Measurements from ENCODE around the gene UROD. TPM values are rescaled to one million over a fixed set of nuclear protein-coding genes. Genes with fewer than 3 reads are reported as not detected.

Gene UROD
- total RNA-seq, 2 donors from 2014 or later: 149 to 176 TPM

DNA sequence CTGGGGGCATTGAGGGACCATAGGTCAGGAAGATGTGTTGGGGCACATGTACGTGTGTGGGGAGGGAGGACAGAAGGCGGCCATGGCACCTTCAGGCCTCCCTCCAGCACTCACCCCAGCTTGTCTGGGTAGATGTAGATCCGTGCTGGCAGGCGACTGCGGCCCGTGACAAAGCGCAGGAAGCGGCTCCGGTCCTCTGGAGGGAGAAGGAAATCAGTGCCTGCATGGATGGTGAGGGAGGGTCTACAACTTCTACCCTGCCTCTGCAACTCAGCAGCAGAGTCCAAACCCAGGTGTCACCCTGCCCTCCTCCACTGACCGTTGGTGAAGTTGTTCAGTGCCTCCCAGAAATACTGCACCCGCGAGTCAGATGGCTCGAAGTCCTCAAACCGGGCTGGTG, 8.3 kb upstream of the UROD start:
- no peak for ATAC-seq
- DNase-seq (ENCODE audit: low spot score in 2 of 2): no peak
- Mint-ChIP-seq H3K9me3 (no peaks in the 10 kb centered on the region), H3K36me3 (peaks cover 0 to 4% of the 10 kb centered on the region in 2 donors), H3K27ac (peak overlapping the region in 1 of 2 donors; percentile 53)

DNA sequence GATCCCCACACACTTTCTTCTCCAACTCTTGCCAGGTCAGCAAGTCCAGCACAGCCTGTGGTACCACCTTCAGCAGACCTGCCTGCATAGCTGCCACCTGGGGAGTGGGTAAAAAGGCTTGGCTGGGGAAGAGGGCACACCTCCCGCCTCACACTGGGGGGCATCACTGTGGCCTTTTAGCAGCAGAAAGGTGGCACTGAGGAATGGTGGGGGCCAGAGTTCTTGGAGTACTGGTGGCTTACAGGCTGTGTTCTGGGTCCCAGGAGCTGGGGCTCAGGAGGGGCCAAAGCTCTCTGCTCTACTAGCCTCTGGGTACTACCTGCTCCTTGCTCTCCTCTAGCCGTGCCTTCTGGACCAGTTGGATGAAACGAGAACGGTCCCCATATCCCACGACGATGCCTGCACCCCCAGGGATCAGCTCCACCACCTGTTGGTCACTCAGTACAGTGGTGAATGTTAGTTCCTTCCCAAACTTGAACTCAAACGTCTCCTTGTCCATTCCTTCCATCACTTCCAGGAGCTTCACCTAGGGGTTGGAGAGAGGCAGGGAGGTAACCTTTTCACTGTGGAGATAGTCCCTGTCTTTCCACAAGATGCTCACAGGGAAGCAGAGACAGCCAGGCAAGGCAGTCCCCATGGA, 7.7 kb upstream of the UROD start:
- Mint-ChIP-seq H3K9me3 (no peaks in the 10 kb centered on the region), H3K36me3 (peaks cover 0 to 4% of the 10 kb centered on the region in 2 donors), H3K27ac (peak overlapping the region in 1 of 2 donors; percentile 82)
- DNase-seq (ENCODE audit: low spot score in 2 of 2) (no peak), ATAC-seq (no peak)

DNA sequence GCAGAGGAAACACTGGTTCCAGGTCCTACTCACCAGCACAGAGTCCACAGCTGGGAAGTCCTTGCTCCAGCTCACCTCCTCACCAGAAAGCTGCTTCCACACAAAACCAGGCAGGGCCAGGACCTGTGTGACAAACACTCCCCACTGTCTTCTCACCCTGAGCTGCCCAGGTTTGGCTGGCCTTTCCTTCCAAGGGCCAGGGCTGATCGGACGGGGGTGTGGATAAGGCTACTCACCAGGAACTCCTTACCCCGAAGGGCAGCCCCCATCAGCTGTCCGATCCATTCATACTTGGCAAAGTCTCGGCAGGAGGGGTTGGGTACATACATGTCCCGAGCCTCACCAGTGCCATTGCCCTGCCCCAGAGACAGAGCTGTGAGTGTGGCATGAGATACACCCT, 6.3 kb upstream of the UROD start:
- Mint-ChIP-seq H3K27ac (peak overlapping the region in 1 of 2 donors; percentile 82), H3K36me3 (peaks cover 0 to 4% of the 10 kb centered on the region in 2 donors), H3K9me3 (no peaks in the 10 kb centered on the region)
- DNase-seq (ENCODE audit: low spot score in 2 of 2) (no peak), ATAC-seq (no peak)

DNA sequence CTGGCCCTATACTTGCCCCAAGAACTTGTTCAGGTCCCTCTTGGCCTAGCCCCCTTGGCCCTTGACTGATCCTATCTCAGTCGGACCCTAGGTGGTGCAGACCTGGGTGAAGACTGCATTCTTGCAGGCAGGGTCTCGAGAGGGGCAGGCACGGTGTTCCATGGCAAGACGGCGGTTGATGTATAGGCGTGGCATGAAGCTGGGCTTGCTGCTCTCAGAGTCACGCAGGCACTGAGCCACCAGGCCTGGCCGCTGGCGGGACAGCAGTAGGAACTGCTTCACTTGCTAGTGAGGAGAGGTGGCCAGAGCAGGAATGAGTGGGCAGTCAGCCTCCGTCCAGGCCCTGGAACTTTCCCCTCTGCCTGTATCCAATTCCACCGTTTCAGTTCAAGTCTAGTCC, 4.7 kb upstream of the UROD start:
- ATAC-seq: no peak
- Mint-ChIP-seq H3K36me3 (peaks cover 0 to 4% of the 10 kb centered on the region in 2 donors), H3K27ac (no peak overlapping the region), H3K9me3 (no peaks in the 10 kb centered on the region)
- no peak for DNase-seq (ENCODE audit: low spot score in 2 of 2)

DNA sequence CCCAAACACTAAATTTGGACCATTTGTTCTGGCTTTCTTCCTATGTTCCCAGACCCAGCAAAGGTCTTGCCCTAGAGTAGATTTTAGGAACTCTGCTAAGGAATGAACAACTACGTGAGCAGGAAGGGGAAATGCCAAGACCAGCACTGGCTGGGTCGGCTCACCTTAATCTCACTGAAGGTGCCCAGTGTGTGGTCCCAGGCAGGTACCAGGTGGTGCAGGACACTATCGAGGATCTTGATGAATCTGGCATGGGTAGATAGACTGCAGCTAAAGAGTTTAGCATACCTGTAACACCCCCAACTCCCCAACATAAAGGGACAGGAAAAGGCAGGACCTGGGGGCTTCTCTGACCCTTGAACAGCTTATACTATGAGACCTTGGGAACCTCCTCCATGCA, 4.0 kb upstream of the UROD start:
- DNase-seq (ENCODE audit: low spot score in 2 of 2) (no peak), ATAC-seq (no peak)
- no peaks in the 10 kb centered on the region for H3K9me3 Mint-ChIP-seq
- H3K27ac Mint-ChIP-seq: no peak overlapping the region
- no peaks in the 10 kb centered on the region for H3K36me3 Mint-ChIP-seq

DNA sequence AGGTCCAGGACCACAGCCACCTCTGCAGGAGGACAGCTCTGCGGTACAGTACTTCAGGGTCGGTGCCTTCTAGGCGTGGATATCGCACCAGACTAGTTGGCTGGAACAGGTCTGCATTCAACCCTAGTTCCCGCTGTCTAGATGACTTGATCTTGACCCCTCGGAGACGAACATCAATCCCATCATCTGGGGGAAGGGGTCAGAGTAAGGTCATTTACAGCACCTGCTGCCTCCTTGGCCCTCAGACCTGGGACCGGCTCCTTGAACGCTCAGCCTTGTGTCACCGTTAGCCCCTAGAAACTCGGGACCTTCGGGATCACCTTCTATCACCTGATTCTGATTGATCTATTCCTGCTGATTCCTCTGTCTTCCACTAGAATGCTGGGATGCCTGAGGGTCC, 3.5 kb upstream of the UROD start:
- Mint-ChIP-seq H3K9me3 (no peaks in the 10 kb centered on the region), H3K27ac (no peak overlapping the region), H3K36me3 (no peaks in the 10 kb centered on the region)
- DNase-seq (ENCODE audit: low spot score in 2 of 2): no peak
- no peak for ATAC-seq

DNA sequence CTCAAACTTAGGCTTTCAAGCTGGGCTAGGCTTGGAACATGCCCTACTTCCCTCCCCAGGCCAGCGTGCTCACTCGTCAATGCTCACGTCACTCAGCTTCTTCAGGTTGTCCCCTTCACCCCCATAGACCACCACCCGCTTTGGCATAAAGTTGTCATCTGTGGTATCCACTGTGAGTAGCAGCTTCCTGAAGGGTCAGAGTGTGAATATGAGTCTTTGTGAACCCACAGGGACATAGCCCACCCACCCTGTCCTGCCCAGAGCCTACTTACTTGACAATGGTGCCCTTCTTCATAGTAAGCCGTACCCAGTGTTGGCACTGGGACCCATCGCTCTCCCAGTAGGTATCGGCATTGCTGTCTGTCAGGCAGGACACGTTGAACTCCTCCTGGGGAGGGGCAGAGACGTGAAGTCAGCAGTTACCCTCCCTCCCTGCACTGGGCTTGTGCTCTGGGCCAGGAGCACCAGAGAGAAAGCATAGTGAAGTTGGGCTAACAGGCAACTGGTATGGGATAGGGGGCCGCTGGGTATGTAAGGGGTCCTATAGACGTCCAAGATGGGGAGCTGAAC, 2.7 kb upstream of the UROD start:
- no peak for ATAC-seq
- Mint-ChIP-seq H3K36me3 (peaks cover 1 to 3% of the 10 kb centered on the region in 2 donors), H3K27ac (no peak overlapping the region), H3K9me3 (no peaks in the 10 kb centered on the region)
- no peak for DNase-seq (ENCODE audit: low spot score in 2 of 2)

DNA sequence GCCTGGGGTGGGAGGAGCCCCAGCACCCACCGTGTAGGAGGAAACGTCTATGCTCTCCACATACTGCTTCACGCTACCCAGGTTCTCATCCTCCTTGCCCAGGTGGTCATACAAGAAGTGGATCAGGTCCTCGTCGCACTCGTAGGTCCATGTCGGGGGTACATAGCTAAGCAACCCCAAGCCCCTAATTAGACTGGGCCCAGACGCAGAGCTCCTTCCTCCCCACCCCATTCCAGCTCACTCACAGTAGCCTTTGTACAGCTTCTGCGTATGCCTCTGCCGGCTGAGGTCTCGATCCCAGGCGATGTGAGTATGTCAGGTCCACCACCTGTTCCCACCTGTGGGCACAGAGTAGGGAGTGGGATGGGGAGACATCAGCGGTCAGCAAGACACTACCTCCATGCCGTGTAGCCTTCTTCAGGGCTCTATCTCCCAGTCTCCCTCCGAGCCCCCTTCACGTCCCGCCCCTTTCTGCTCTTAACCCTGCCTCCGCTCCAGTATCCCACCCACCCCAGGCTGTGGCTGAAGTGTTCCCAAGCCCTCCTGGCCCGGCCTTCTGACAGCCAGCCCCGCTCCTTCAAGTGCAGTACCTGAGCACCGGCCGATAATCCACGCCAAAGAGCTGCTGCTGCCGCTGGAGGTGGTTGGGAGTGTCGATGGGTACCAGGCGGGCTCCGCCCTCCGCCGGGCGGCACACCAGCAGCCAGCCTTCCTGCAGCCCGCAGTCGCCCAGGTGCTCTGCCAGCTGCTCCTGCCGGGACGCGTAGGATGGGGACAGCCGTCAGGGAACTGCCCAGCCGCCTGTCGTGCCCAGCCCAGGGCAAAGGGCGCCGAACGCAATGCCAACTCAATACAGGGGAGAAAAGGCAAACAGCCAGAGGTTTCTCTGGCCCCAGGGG, 1.8 kb upstream of the UROD start:
- no peak for ATAC-seq
- H3K36me3 Mint-ChIP-seq: peaks cover 10 to 11% of the 10 kb centered on the region in 2 donors
- peak in 1 of 2 donors; percentile 32 for DNase-seq (ENCODE audit: low spot score in 2 of 2)

DNA sequence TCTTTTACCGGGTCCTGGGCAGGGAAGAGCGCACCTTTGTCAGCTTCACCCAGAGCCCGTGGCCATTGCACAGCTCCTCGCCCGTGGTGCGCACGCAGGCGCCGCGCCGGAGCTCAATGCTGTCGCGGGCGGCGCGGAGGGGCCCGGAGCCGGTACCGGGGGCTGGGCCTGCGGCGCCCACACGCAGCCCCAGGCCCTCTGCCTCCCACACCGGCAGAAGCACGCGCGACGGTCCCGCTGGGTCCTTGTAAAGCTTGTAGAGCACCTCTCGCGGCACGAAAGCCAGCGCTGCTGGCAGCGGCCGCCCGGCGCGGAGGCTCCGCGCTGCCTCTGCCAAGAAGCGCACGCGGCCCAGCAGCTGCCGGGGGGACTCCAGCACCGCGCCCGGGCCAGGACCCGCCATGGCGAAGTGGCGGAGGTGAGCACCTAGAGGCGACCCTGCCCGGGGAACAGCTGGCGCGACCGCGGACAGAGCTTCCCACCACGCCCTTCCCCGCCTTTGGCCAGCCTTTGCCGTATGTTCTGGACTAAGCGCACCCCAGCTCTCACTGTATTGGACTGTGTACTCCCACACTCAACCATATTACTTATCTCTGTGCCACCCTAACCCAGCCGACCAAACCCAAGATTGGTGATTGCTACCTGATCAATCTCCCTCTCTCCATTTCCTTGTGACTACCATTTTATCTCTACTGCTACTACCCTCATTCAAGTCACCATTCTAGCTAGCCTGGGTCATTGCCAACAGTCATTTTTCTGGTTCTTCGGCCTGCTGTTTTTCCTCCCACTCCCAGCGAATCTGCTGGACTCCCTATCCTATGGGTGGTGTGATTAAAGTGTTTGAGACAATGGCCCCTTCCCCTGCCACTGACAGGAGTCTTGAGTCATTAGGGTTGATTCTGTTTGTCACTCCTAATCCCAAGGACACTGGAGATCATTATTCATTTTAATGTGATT, 921 bp upstream of the UROD start, which contains the start of gene HECTD3:
TSS of gene HECTD3 (minus strand) at position 470 of the 957 bp plus-strand sequence. CDS start at position 403, 67 bp downstream.
- Mint-ChIP-seq H3K36me3 (peaks cover 12% of the 10 kb centered on the region in 2 donors), H3K9me3 (no peaks in the 10 kb centered on the region), H3K27ac (peak within 1 kb of the TSS; percentile 86 to 89)
- DNase-seq (ENCODE audit: low spot score in 2 of 2): peak; percentile 70 to 78
- ATAC-seq: peak; percentile 78 to 81

More for the DNA sequence above, 1.8 kb upstream of the UROD start:
- H3K9me3 Mint-ChIP-seq: no peaks in the 10 kb centered on the region
- peak overlapping the region in 1 of 2 donors; percentile 28 for H3K27ac Mint-ChIP-seq

DNA sequence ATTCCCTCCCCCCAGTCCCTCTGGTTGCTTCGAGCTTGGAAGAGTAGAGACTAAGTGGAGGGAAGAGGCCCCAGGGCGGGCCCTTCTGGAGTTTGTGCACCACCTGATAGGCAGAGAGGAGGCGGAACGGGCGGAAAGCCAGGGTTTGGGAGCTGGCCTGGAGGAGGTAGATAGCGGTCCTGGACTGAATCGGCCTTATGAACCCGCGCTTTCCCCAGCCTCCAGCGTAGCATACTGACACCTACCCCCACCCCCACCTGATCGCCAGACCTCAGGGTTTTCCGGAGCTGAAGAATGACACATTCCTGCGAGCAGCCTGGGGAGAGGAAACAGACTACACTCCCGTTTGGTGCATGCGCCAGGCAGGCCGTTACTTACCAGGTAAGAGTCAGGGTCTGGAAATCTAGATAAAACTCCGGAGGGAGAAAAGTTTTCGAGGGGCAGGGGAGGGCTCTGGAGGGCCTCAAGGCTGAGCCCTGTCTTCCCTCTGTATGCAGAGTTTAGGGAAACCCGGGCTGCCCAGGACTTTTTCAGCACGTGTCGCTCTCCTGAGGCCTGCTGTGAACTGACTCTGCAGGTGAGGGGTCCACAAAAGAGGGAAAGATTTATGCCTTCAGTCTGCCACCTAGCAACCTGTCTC, 705 bp downstream of the UROD start:
- Mint-ChIP-seq H3K27ac (peak overlapping the region; percentile 86 to 89), H3K9me3 (no peaks in the 10 kb centered on the region), H3K36me3 (peaks cover 12% of the 10 kb centered on the region in 2 donors)
- peak; percentile 25 to 41 for ATAC-seq
- peak in 1 of 2 donors; percentile 45 for DNase-seq (ENCODE audit: low spot score in 2 of 2)

DNA sequence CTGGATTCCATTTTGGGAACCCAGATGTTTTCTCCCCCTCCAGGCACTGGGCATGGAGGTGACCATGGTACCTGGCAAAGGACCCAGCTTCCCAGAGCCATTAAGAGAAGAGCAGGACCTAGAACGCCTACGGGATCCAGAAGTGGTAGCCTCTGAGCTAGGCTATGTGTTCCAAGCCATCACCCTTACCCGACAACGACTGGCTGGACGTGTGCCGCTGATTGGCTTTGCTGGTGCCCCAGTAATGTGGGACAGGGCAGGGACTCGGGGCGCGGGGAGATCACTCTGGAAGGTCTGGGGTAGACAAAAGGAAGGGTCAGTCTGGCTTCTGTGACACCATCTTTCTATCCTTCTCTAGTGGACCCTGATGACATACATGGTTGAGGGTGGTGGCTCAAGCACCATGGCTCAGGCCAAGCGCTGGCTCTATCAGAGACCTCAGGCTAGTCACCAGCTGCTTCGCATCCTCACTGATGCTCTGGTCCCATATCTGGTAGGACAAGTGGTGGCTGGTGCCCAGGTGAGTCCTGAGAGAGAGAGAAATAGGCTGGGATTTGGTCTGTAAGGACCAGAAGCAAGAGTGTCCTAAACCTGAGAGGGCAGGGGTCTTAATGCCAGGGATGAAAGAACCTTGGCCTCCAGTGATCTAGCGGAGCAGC, 1.6 kb downstream of the UROD start:
- DNase-seq (ENCODE audit: low spot score in 2 of 2) (no peak), ATAC-seq (no peak)
- H3K36me3 Mint-ChIP-seq: peaks cover 12% of the 10 kb centered on the region in 2 donors
- peak overlapping the region; percentile 89 for H3K27ac Mint-ChIP-seq
- H3K9me3 Mint-ChIP-seq: no peaks in the 10 kb centered on the region

DNA sequence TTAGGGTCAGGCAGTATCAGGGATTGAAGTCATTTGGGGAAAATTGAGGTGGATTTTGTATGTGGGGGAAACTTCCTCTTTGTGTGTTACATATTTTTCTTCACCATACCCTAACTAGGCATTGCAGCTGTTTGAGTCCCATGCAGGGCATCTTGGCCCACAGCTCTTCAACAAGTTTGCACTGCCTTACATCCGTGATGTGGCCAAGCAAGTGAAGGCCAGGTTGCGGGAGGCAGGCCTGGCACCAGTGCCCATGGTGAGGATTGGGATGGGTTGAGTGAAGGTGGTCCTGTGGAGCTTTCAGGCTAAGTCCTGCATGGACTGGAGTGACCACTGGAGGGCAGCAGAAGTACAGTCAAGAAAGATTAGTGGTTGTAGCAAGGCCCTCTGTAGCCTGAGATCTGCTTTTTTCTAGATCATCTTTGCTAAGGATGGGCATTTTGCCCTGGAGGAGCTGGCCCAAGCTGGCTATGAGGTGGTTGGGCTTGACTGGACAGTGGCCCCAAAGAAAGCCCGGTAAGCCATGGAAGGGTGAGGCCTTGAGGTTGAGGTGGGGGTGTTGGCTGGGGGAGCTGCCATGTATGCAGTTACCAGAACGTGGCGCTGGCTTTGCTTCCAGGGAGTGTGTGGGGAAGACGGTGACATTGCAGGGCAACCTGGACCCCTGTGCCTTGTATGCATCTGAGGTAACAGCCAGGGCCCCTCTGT, 2.4 kb downstream of the UROD start:
- ATAC-seq (peak in 1 of 2 donors; percentile 14), DNase-seq (ENCODE audit: low spot score in 2 of 2) (peak; percentile 72 to 81)
- peak overlapping the region; percentile 49 to 89 for H3K27ac Mint-ChIP-seq
- H3K36me3 Mint-ChIP-seq: peaks cover 12% of the 10 kb centered on the region in 2 donors
- H3K9me3 Mint-ChIP-seq: no peaks in the 10 kb centered on the region

DNA sequence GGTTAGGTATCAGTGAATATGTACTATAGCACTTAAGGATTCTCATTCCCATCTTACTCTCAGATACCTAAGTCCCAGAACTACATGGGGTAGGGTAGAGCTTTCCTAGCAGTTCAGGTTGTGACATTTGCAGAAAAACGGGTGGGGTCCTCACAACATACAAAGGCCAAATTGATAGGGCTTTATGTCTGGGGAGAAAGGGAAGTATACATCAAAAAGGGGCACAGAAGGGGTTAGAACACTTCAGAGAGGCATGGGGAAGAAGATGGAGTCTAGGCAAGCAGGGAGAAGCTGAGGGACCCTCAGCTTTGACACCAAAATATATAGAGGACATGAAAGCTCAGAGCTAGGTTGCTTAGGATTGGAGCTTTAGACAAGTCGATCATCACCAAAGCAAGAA, 3.6 kb downstream of the UROD start:
- Mint-ChIP-seq H3K27ac (no peak overlapping the region), H3K9me3 (no peaks in the 10 kb centered on the region), H3K36me3 (peaks cover 12% of the 10 kb centered on the region in 2 donors)
- ATAC-seq (no peak), DNase-seq (ENCODE audit: low spot score in 2 of 2) (no peak)

DNA sequence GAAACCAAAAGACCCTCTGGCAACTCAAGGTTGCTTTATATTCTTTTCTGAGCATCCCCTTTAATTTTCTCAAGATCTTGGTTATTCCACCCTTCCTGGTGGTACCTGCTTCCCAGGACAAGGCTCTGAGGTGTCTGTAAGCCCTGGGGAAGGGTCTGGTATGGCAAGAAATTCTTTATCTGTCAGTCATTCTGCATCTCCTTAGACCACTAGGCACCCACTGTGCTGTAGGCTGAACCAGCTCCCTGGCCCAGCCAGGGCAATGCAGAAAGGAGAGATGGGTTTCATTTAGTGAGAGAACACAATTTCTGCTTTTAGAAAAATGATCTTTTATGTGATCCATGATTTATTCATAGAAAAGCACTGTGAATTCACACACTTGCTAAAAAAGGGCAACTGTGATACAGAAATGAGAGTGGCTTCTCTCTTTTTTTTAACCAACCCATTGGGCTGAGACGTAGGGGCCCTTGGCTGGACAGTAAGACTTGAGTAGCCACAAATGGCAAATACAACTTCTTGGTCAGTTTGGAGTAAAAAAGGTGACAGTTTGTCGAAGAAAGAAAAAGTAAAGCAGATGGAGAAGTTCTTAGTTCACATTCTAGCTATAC, 4.1 kb downstream of the UROD start:
- ATAC-seq: no peak

More for the DNA sequence above, 4.1 kb downstream of the UROD start:
- no peak for DNase-seq (ENCODE audit: low spot score in 2 of 2)
- no peaks in the 10 kb centered on the region for H3K9me3 Mint-ChIP-seq
- H3K27ac Mint-ChIP-seq: no peak overlapping the region
- peaks cover 12% of the 10 kb centered on the region in 2 donors for H3K36me3 Mint-ChIP-seq

All from activated naive CD4-positive, alpha-beta T cell treated with anti-CD3 and anti-CD28 coated beads, Interleukin-2, amount 50 U/mL, for 72 hours (primary cell).